DOHH2 (cell line): ENCODE measurements around the gene TMEM266.

Experiments used
- CTCF ChIP-seq: fragments of 200-600 bp; sonication (generic); IDR thresholded peaks from one replicate; pipeline ENCODE4 v1.5.1; 2014; ENCODE audit warnings: antibody characterized with exemption, mild to moderate bottlenecking, low read depth, low read length; ENCODE audit not compliant: poor library complexity, severe bottlenecking
- EZH2phosphoT487 ChIP-seq: fragments of 200-600 bp; sonication (generic); IDR thresholded peaks from 2 replicates; pipeline ENCODE4 v1.6.1; 2017; ENCODE audit warnings: borderline replicate concordance, mild to moderate bottlenecking, antibody characterized with exemption, low read length, moderate library complexity, mixed read lengths

DNA sequence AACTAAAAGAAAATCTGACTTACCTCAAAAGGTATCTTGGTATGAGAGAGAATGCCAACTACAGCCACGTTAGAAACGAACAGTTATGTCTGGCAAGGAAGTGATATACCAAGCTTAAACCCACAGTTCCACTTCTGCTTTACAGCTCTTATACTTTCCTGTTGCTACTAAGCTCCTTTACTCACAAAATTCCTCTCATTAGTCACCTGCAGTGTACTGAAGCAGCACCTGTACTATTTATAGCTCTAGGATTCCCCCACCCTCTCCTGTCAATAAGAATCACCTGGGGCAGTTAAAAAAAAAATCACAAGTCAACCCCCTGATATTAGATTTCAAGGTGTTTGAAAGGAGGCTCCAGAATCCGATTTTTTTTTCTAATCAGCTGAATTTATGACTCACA lies 2.9 kb upstream of the TMEM266 start:
- TF ChIP-seq CTCF (no peak), EZH2phosphoT487 (no peak)
